Keratinocyte (primary cell): Measurements from ENCODE around the gene CA12. TPM values are rescaled to one million over a fixed set of nuclear protein-coding genes. Genes with fewer than 3 reads are reported as not detected.

Experiments
- DNase-seq: peaks from one replicate; pipeline ENCODE4 v3.0.0-alpha.2; 2011; ENCODE audit warnings: low read depth, missing footprints, low spot score
- FAIRE-seq: peaks from 2 replicates; lab custom pipeline; 2011; peaks lifted over from hg19 to GRCh38; lab: Jason Lieb, UNC
- H2AFZ ChIP-seq: 2 replicates; pipeline ENCODE4 v1.6.0; 2012; ENCODE audit warnings: low read length, control low read depth, inconsistent platforms; ENCODE audit not compliant: control insufficient read depth
- H3K27ac ChIP-seq: 2 replicates; pipeline ENCODE4 v1.5.1; 2011; ENCODE audit warnings: low read length; ENCODE audit not compliant: control insufficient read depth, insufficient read depth
- H3K27me3 ChIP-seq: 3 replicates; pipeline ENCODE4 v1.6.0; 2011; ENCODE audit warnings: low read length; ENCODE audit not compliant: control insufficient read depth, insufficient read depth; ENCODE audit errors: extremely low read depth
- H3K36me3 ChIP-seq, 2 experiments: 2 replicates in 1 of 2; 3 replicates in 1 of 2; pipeline ENCODE4 v1.5.1; 2011; ENCODE audit warnings: low read length in 2 of 2, mild to moderate bottlenecking in 1 of 2; ENCODE audit not compliant: control insufficient read depth in 2 of 2, insufficient read depth in 2 of 2; ENCODE audit errors: extremely low read depth in 1 of 2
- H3K4me1 ChIP-seq: 3 replicates; pipeline ENCODE4 v1.5.1; 2011; ENCODE audit warnings: low read length; ENCODE audit not compliant: control insufficient read depth, insufficient read depth; ENCODE audit errors: extremely low read depth
- H3K4me2 ChIP-seq: 3 replicates; pipeline ENCODE4 v1.6.0; 2011; ENCODE audit warnings: low read depth, low read length; ENCODE audit not compliant: control insufficient read depth, insufficient read depth; ENCODE audit errors: extremely low read depth
- H3K4me3 ChIP-seq, 3 experiments: fragments of 200-600 bp in 1 of 3; sonication (generic) in 1 of 3; 2 replicates in 2 of 3; 3 replicates in 1 of 3; pipeline ENCODE4 v1.5.1; 2011 to 2016; ENCODE audit warnings: low read length in 3 of 3, mild to moderate bottlenecking in 3 of 3, control low read depth in 2 of 3, inconsistent platforms in 1 of 3, low read depth in 1 of 3, mixed read lengths in 1 of 3, mixed run types in 1 of 3, moderate library complexity in 1 of 3; ENCODE audit not compliant: control insufficient read depth in 2 of 3, insufficient read depth in 2 of 3; ENCODE audit errors: extremely low read depth in 1 of 3
- H3K79me2 ChIP-seq: 2 replicates; pipeline ENCODE4 v1.6.0; 2012; ENCODE audit warnings: low read length; ENCODE audit not compliant: control insufficient read depth, insufficient read depth
- H3K9ac ChIP-seq: 3 replicates; pipeline ENCODE4 v1.6.0; 2011; ENCODE audit warnings: low read length; ENCODE audit not compliant: control insufficient read depth, insufficient read depth; ENCODE audit errors: extremely low read depth
- H3K9me1 ChIP-seq: 3 replicates; pipeline ENCODE4 v1.6.0; 2011; ENCODE audit warnings: low read length; ENCODE audit not compliant: control insufficient read depth, insufficient read depth; ENCODE audit errors: extremely low read depth
- H3K9me3 ChIP-seq: 2 replicates; pipeline ENCODE4 v1.5.1; 2012; ENCODE audit warnings: low read depth, low read length; ENCODE audit not compliant: control insufficient read depth
- H4K20me1 ChIP-seq: 3 replicates; pipeline ENCODE4 v1.6.0; 2011; ENCODE audit warnings: low read length; ENCODE audit not compliant: control insufficient read depth, insufficient read depth; ENCODE audit errors: extremely low read depth
- CTCF ChIP-seq, 3 experiments: IDR thresholded peaks in 1 of 3; conservative IDR thresholded peaks in 1 of 3; optimal IDR thresholded peaks in 1 of 3; 2 replicates in 2 of 3; 3 replicates in 1 of 3; pipeline versions ENCODE3 to v1.5.1; 2011; ENCODE audit warnings: low read length in 3 of 3, mild to moderate bottlenecking in 3 of 3, moderate library complexity in 2 of 3, control low read depth in 1 of 3, inconsistent platforms in 1 of 3; ENCODE audit not compliant: insufficient read depth in 2 of 3; ENCODE audit errors: extremely low read depth in 1 of 3
- EZH2 ChIP-seq: IDR thresholded peaks from one replicate; pipeline ENCODE4 v1.6.1; 2012; ENCODE audit warnings: inconsistent platforms, mild to moderate bottlenecking, low read length, moderate library complexity
- dilution Hi-C: fragments of 300-500 bp; cut with MboI; formaldehyde crosslinking; loops from one replicate; pipeline ENCODE4 v1.7.0; 2020; ENCODE audit warnings: low sequenced_read_pairs; ENCODE audit not compliant: extremely low pct_ligation_motif_present
- polyA plus RNA-seq, 5 experiments: library from polyadenylated mRNA; depleted of rRNA in 3 of 5; stranded (reverse) in 3 of 5; stranded (forward) in 1 of 5; unstranded in 1 of 5; fragments of >200 nt; gene quantifications; 1 replicate in 1 of 5; 2 replicates in 3 of 5; 3 replicates in 1 of 5; pipeline versions ENCODE4 v1.2.1 to v1.2.3, GENCODE V29; 2011 to 2012; ENCODE audit warnings: missing spikeins in 2 of 5, low read depth in 1 of 5, low replicate concordance in 1 of 5

CA12 gene
- polyA plus RNA-seq, 1 donor (not counting 4 experiments of a cell fraction or from before 2014, with no cell fraction given): 158 TPM

DNA sequence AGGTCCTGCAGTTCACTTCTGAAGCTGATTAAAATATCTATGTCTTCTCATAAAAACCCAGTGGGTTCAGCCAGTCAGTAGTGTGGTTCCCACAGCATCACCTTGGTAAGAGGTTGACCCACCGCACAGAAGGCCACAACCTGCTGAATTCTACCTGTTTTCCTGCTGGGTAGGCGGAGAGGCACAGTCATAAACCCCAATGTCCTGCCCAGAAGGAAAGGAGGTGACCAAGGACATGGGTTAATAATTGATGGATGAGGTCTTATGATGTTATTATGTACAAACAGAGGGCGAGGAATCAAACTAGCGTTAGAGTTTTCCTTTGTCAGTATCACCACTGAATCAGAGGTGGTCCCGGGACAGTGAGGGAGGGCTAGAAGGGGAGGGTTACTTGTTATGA lies 27.8 kb downstream of the CA12 start:
- dilution Hi-C loops: no loop called here
- no peak overlapping the region for H3K4me3 ChIP-seq
- DNase-seq (no peak), FAIRE-seq (no peak)
- no peak overlapping the region for H3K9ac ChIP-seq
- no peak overlapping the region for H3K27ac ChIP-seq
- H2AFZ ChIP-seq: no peak overlapping the region
- TF ChIP-seq CTCF (optimal IDR thresholded peaks at IDR 0.05 in 1 of 3, IDR thresholded peaks at IDR 0.05 in 1 of 3, conservative IDR thresholded peaks at IDR 0.05 in 1 of 3; ENCODE audit: extremely low read depth in 1 of 3, insufficient read depth in 2 of 3, low read length in 3 of 3): no peak
- no peak for TF ChIP-seq EZH2
- H3K9me3 ChIP-seq: no peaks in the 10 kb centered on the region
- H3K27me3 ChIP-seq: no peaks in the 10 kb centered on the region
- H4K20me1 ChIP-seq: no peaks in the 10 kb centered on the region
- peaks cover 9% of the 10 kb centered on the region for H3K9me1 ChIP-seq
- H3K36me3 ChIP-seq: peaks cover 5 to 8% of the 10 kb centered on the region in 2 experiments
- peaks cover 52% of the 10 kb centered on the region for H3K4me1 ChIP-seq
- no peak overlapping the region for H3K4me2 ChIP-seq
- peaks cover 4% of the 10 kb centered on the region for H3K79me2 ChIP-seq

- Histone ChIP-seq H3K36me3 (peaks cover 3 to 7% of the 10 kb centered on the region in 2 experiments), H3K27ac (no peak overlapping the region), H3K79me2 (peaks cover 4% of the 10 kb centered on the region), H3K9ac (no peak overlapping the region), H3K9me3 (no peaks in the 10 kb centered on the region), H3K27me3 (no peaks in the 10 kb centered on the region), H3K4me1 (peaks cover 59% of the 10 kb centered on the region), H3K9me1 (peaks cover 6% of the 10 kb centered on the region), H4K20me1 (no peaks in the 10 kb centered on the region), H2AFZ (no peak overlapping the region), H3K4me2 (no peak overlapping the region), H3K4me3 (no peak overlapping the region)
- DNase-seq: no peak
- dilution Hi-C loops: no loop called here
- FAIRE-seq: no peak
- no peak for TF ChIP-seq CTCF (optimal IDR thresholded peaks at IDR 0.05 in 1 of 3, IDR thresholded peaks at IDR 0.05 in 1 of 3, conservative IDR thresholded peaks at IDR 0.05 in 1 of 3; ENCODE audit: extremely low read depth in 1 of 3, insufficient read depth in 2 of 3, low read length in 3 of 3)
- TF ChIP-seq EZH2: no peak
These were observed 28.4 kb downstream of the CA12 start for GRCh38 chr15:63353261-63353660.
